Measurements from ENCODE around the gene SIDT1. TPM values are rescaled to one million over a fixed set of nuclear protein-coding genes. Genes with fewer than 3 reads are reported as not detected.

The SIDT1 gene
- 10 to 100 TPM in 2 of 3 donors, 1 to 10 TPM in 1; 9.5 to 33.2 (median 11.8) TPM for polyA plus RNA-seq

DNA sequence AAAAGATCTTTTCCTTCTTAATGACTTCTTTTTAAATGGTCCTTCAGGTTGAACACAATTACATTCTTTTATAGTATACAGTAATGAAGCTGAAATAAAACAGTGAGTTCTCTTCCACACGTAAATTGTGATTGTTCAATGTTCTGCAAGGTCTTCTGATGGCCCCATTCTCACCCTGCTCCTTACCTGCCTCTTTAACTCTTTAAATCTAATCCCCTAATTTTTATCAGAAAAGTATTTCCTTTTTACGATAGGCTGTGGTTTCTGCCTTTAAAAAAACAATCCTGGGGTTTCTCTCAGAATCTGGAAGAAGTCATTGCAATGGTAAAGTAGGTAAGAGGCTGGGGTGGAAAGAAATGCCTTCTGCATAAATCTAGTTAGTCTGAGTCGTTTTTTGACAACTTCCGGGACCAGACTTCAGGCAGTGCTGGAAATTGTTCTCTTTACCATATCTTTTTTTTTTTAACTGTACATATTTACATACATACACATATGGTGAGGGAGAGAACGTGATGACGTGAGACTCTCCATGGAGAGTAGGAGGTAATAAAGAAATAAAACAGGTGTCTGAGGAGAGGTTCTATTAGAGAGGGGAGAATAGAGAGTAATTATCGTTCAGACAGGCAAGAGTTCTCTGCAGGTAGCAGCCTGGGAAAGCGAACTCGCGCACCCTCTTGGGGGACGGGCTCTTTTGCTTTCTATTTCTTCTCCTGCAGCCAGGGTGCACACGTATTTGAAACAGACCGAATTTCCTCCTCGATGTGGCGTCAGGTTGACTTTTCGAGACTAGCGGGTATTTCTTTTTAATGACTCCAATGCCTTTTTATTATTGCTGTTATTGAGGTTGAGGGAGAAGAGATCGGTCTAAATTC, at the start of gene SIDT1:
Gene SIDT1 (plus strand): TSS at position 730 of the 872 bp plus-strand sequence. CDS start 467 bp downstream, outside the sequence.
- Mint-ChIP-seq H3K36me3 (peaks cover 0 to 10% (median 4%) of the 10 kb centered on the region in 3 donors), H3K4me1 (peaks cover 55 to 57% of the 10 kb centered on the region in 2 donors), H3K27me3 (ENCODE audit: low read depth in 3 of 3) (peaks cover 0 to 16% (median 11%) of the 10 kb centered on the region in 3 donors), H3K9me3 (no peaks in the 10 kb centered on the region), H3K27ac (peak within 1 kb of the TSS; percentile 96 to 100 (median 99)), H3K4me3 (peak within 1 kb of the TSS; percentile 98 to 100 (median 100))
- peak; percentile 76 to 77 (median 76) for DNase-seq

DNA sequence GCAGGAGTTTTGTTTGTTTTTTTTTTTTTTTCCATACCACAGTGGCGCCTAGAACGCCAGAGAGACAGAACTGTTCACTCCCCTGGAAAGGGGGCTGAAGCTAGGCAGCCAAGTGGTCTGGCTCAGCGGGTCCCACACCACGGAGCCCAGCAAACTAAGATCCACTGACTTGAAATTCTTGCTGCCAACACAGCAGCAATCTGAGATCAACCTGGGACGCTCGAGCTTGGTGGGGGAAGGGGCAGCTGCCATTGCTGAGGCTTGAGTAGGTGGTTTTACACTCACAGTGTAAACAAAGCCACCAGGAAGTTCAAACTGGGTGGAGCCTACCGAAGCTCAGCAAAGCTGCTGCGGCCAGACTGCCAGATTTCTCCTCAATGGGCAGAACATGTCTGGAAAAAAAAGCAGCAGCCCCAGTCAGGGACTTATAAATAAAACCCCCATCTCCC, 47.2 kb upstream of the SIDT1 start:
- H3K4me1 Mint-ChIP-seq: peaks cover 33 to 64% of the 10 kb centered on the region in 2 donors
- peak overlapping the region; percentile 83 to 91 (median 88) for H3K4me3 Mint-ChIP-seq
- no peaks in the 10 kb centered on the region for H3K9me3 Mint-ChIP-seq
- peak overlapping the region; percentile 93 to 98 (median 96) for H3K27ac Mint-ChIP-seq
- H3K27me3 Mint-ChIP-seq (ENCODE audit: low read depth in 3 of 3): peaks cover 0 to 5% (median 5%) of the 10 kb centered on the region in 3 donors
- DNase-seq: peak; percentile 73 to 77 (median 76)
- peaks cover 0 to 6% (median 0%) of the 10 kb centered on the region in 3 donors for H3K36me3 Mint-ChIP-seq

DNA sequence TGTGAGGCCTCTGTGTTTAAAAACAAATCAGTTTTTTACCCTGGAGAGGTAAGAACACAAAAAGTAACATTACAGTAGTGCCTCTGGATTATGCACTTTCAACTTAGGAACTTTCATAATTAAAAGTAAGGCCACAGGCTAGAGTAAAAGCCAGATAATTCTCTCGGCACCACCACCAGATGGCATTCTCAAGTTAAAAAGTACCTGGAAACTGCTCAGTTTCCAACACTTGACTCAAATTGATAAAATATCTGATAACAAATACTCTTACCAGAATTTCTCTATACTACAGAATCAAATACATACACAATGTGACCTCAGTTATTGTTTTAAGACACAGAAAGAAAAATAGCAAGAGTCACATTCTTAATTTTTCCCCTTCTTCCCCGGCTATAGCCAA, 37.3 kb upstream of the SIDT1 start:
- Mint-ChIP-seq H3K4me1 (peaks cover 9% of the 10 kb centered on the region in 2 donors), H3K9me3 (peaks cover 0 to 2% (median 0%) of the 10 kb centered on the region in 6 donors), H3K27me3 (ENCODE audit: low read depth in 3 of 3) (peaks cover 0 to 1% (median 0%) of the 10 kb centered on the region in 3 donors), H3K4me3 (no peak overlapping the region), H3K36me3 (peaks cover 0 to 19% (median 9%) of the 10 kb centered on the region in 3 donors), H3K27ac (peak overlapping the region in 1 of 6 donors; percentile 7)
- DNase-seq: peak; percentile 23 to 39 (median 26)

DNA sequence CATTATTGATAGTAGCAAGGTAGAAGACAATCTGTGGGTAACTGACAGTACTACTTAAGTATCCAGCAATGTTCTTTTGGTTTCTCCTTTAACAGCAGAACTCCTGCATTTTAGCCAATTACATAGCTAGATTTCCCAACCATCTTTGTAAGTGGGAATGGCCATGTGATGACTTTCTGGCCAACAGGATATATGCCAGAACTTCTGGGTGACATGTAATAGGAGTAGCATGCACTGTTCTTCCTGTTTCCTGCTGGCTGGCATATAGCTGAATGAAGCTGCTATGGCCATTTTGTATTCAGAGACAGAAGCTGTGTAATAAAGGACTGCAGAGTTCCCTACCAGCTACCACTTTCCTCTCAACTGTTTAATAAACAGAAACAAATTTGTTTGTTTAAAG, 35.4 kb upstream of the SIDT1 start:
- no peak for DNase-seq
- Mint-ChIP-seq H3K36me3 (peaks cover 0 to 15% (median 7%) of the 10 kb centered on the region in 3 donors), H3K27me3 (ENCODE audit: low read depth in 3 of 3) (no peaks in the 10 kb centered on the region), H3K27ac (no peak overlapping the region), H3K9me3 (no peaks in the 10 kb centered on the region), H3K4me1 (peaks cover 3 to 6% of the 10 kb centered on the region in 2 donors), H3K4me3 (no peak overlapping the region)

DNA sequence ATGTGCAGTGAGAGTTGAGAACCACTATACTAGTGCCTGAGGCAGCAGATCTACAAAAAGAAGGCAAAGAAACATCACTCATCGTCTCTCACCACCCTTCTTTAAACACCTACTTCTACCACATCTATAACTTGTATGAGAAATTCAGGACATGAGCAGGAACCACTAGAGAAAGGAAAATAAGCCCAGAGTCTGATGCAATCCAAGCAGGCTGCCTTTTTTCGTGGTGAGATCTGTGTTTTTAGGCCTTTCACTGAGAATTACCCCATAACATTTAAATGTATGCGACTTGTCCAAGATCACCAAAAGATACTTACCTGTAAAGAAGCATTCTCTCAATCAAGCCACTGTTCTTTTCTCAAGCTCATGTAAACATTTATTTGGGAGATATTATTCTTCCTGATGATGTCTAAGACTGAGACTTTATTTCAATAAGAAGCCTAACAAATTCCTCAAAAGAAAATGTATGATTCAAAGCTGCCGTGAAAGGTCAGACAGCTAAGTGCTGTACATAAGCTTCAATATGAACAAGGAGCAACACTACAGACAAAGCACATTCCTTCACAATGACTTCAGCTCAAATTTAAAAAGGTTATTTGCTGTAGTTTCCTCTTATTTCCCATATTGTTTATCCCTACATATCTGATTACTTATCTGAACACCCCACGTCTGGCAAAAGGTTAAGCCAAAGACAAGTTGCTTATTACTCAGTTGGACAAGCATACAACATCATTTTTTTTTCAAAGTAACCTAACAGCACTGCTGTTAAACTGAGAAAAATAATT, 33.9 kb upstream of the SIDT1 start:
- Mint-ChIP-seq H3K4me3 (no peak overlapping the region), H3K36me3 (peaks cover 0 to 15% (median 7%) of the 10 kb centered on the region in 3 donors), H3K27ac (no peak overlapping the region), H3K27me3 (ENCODE audit: low read depth in 3 of 3) (no peaks in the 10 kb centered on the region), H3K4me1 (peaks cover 3 to 6% of the 10 kb centered on the region in 2 donors), H3K9me3 (no peaks in the 10 kb centered on the region)
- DNase-seq: no peak

DNA sequence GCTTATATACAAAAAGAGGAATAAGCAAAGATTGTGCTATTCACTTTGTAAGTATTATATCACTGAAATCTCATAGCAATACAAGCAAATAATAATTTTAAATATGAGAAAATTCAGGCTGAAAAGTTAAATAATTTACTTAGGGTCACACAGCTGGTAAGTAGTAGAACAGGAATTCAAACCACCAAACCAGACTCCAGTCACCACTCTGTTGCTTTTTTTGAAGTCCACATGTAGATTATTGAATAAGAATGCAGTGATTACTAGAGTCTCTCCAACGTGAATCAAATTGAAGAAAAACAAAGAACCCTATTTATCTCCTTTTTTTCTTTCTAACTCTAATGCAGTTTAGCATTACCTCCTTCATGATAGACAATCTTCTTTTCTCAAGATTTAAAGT, 33.3 kb upstream of the SIDT1 start:
- H3K4me1 Mint-ChIP-seq: peaks cover 3 to 6% of the 10 kb centered on the region in 2 donors
- H3K27me3 Mint-ChIP-seq (ENCODE audit: low read depth in 3 of 3): no peaks in the 10 kb centered on the region
- H3K36me3 Mint-ChIP-seq: peaks cover 0 to 15% (median 7%) of the 10 kb centered on the region in 3 donors
- H3K4me3 Mint-ChIP-seq: no peak overlapping the region
- DNase-seq: no peak
- H3K27ac Mint-ChIP-seq: no peak overlapping the region
- H3K9me3 Mint-ChIP-seq: no peaks in the 10 kb centered on the region

DNA sequence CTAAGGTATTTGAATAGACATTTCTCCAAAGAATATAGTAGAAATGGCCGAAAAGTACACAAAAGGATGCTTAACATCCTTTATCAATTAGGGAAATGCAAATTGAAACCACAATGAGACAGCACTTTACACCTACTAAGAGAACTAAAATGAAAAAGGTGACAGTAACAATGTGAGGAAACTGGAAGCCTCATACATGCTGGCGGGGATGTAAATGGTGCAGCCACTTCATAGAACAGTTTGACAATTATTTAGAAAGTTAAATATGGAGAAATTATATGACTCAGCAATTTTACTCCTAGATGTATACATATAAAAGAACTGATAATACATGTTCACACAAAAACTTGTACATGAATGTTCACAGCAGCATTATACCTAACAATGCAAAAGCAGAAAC, 30.8 kb upstream of the SIDT1 start:
- H3K4me1 Mint-ChIP-seq: peaks cover 2 to 6% of the 10 kb centered on the region in 2 donors
- H3K4me3 Mint-ChIP-seq: no peak overlapping the region
- H3K36me3 Mint-ChIP-seq: peaks cover 4 to 21% (median 13%) of the 10 kb centered on the region in 3 donors
- H3K9me3 Mint-ChIP-seq: no peaks in the 10 kb centered on the region
- no peak for DNase-seq
- H3K27me3 Mint-ChIP-seq (ENCODE audit: low read depth in 3 of 3): no peaks in the 10 kb centered on the region
- peak overlapping the region in 1 of 6 donors; percentile 34 for H3K27ac Mint-ChIP-seq

DNA sequence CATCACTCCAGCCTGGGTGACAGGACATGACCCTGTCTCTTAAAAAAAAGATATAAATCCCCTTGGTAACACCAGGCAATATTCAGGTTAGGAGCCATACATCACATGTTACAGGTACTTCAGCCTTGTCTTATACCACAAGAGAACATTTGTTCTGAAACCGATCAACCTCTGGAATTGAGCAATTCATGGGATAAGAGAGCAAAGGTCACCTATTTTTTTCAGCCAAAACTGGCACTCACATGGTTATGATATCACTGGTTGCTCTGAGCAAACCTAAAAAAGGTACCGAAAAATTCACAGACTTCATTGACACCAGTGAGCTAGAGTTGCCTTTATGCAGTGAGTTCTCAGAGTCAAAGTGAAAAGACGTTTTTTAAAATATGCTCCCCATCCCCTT, 26.5 kb upstream of the SIDT1 start:
- Mint-ChIP-seq H3K27me3 (ENCODE audit: low read depth in 3 of 3) (no peaks in the 10 kb centered on the region), H3K4me3 (no peak overlapping the region), H3K36me3 (peaks cover 4 to 6% (median 6%) of the 10 kb centered on the region in 3 donors), H3K4me1 (peaks cover 2 to 6% of the 10 kb centered on the region in 2 donors), H3K27ac (no peak overlapping the region), H3K9me3 (no peaks in the 10 kb centered on the region)
- DNase-seq: no peak

DNA sequence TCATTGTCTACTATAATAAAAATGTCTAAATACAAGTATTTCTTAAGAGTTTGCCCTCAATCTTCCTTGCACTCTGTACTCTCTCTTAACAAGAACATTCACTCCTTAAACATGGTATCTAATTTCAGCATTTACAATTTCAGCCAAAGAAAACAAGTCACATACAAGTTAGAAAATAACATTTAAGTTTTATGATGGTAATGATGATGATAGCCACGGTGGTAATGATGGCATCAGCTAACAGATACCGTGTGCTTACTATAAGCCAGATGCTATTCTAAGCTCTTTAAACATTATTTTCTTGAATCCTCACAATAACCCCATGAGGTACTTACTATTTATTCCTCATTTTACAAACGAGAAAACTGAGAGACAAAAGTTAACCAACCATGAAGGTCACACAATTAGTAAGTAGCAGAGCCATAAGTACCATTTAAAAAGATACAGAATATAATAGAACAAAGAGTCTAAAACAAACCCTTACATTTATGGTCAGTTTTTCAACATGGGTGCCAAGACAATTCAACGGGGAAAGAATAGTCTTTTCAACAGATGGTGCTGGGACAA, 24.8 kb upstream of the SIDT1 start:
- Mint-ChIP-seq H3K4me1 (no peaks in the 10 kb centered on the region), H3K4me3 (no peak overlapping the region), H3K36me3 (peaks cover 4 to 6% (median 6%) of the 10 kb centered on the region in 3 donors), H3K9me3 (no peaks in the 10 kb centered on the region), H3K27ac (no peak overlapping the region), H3K27me3 (ENCODE audit: low read depth in 3 of 3) (no peaks in the 10 kb centered on the region)
- DNase-seq: no peak

DNA sequence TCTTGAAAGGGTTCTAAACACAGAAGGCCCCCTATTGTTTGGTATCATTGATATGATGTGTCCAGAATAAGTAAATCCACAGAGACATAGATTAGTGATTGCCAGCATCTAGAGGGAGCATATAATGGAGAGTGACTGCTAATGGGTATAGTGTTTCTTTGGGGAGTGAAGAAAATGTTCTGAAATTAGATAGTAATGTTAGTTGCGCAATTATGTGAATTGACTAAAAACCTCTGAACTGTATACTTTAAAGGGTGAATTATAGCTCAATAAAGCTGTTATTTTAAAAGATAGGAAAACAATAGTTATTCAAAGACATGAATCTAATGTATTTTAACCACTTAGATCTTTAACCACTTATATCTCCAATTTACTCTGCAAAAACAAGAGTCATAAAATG, 23.4 kb upstream of the SIDT1 start:
- Mint-ChIP-seq H3K4me3 (no peak overlapping the region), H3K27me3 (ENCODE audit: low read depth in 3 of 3) (no peaks in the 10 kb centered on the region), H3K9me3 (no peaks in the 10 kb centered on the region), H3K27ac (no peak overlapping the region), H3K4me1 (no peaks in the 10 kb centered on the region), H3K36me3 (peaks cover 4 to 6% (median 6%) of the 10 kb centered on the region in 3 donors)
- DNase-seq: no peak

DNA sequence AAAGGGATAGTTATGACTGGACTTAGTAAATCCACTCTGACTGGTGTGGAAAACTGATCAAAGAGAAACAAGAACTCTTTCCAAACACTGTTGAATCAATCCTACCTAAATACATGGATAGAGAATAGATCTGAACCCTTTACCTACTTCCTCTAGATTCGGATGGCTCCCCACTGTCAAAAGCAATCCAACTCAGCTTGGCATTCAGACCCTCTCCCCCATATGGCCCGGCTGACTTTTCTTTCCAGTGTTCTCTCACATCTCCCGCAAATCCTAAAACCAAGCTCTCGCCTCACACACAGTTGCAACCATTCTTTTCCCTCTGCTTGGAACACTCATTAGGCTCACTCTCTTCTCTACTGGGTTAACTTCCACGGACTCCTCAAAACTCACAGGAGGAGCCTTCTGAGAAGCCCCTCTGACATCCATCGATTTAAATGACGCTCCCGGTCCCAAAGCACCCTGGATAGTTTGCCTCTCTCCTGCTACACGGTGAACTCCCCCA, 18.0 kb upstream of the SIDT1 start:
- DNase-seq: no peak
- Mint-ChIP-seq H3K27me3 (ENCODE audit: low read depth in 3 of 3) (peaks cover 4 to 21% (median 5%) of the 10 kb centered on the region in 3 donors), H3K4me1 (peaks cover 6 to 7% of the 10 kb centered on the region in 2 donors), H3K27ac (no peak overlapping the region), H3K36me3 (no peaks in the 10 kb centered on the region), H3K4me3 (no peak overlapping the region), H3K9me3 (no peaks in the 10 kb centered on the region)

DNA sequence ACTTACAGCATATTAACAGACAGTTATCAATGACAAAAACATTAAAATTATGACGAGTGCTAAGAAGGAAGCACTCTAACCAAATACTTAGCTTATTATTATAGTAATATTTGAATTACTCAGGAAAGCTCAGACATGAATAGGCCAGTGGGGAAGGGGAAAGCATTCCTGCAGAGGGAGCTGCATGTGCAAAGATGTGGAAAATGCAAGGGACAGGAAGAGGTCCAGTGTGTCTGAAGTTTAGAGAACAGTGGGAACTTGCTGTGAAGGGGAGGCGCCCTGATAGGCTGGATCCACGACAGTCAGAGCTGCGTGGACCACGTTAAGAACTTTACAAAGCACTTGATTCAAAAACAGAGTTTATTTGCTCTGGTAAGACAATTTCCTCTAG, 16.2 kb upstream of the SIDT1 start:
- peaks cover 4 to 21% (median 5%) of the 10 kb centered on the region in 3 donors for H3K27me3 Mint-ChIP-seq (ENCODE audit: low read depth in 3 of 3)
- no peaks in the 10 kb centered on the region for H3K36me3 Mint-ChIP-seq
- H3K27ac Mint-ChIP-seq: peak overlapping the region in 2 of 6 donors; percentile 15 to 37
- no peaks in the 10 kb centered on the region for H3K9me3 Mint-ChIP-seq
- no peak for DNase-seq
- H3K4me3 Mint-ChIP-seq: no peak overlapping the region
- peaks cover 6 to 7% of the 10 kb centered on the region in 2 donors for H3K4me1 Mint-ChIP-seq

DNA sequence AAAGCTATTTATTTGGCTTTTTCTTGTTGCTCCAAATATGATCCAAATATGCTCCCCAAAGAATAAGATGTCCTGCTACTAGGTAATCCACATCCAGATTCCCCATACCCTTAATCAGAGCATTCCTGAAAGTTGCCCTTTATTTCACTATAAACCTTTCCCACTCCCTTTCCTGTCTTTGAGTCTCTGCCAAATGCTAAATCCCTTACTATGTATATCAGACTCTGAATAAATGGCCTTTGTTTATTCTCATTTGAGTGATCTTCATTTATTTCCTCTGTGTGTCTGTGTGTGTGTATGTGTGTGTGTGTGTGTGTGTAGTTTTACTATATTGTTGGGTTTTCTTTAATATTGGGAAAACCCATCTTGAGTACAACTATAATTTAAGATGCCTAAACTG, 10.4 kb upstream of the SIDT1 start:
- peaks cover 3 to 34% (median 6%) of the 10 kb centered on the region in 3 donors for H3K27me3 Mint-ChIP-seq (ENCODE audit: low read depth in 3 of 3)
- no peaks in the 10 kb centered on the region for H3K36me3 Mint-ChIP-seq
- no peak for DNase-seq
- no peak overlapping the region for H3K4me3 Mint-ChIP-seq
- H3K27ac Mint-ChIP-seq: no peak overlapping the region
- no peaks in the 10 kb centered on the region for H3K4me1 Mint-ChIP-seq
- H3K9me3 Mint-ChIP-seq: no peaks in the 10 kb centered on the region

Measured in immature natural killer cell (primary cell).